Keratinocyte (primary cell): ENCODE results near the gene ENTPD5. TPM values are rescaled to one million over a fixed set of nuclear protein-coding genes. Genes with fewer than 3 reads are reported as not detected.

Source experiments
- DNase-seq: peaks from one replicate; pipeline ENCODE4 v3.0.0-alpha.2; 2011; ENCODE audit warnings: low read depth, missing footprints, low spot score
- FAIRE-seq: peaks from 2 replicates; lab custom pipeline; 2011; peaks lifted over from hg19 to GRCh38; lab: Jason Lieb, UNC
- H2AFZ ChIP-seq: 2 replicates; pipeline ENCODE4 v1.6.0; 2012; ENCODE audit warnings: low read length, control low read depth, inconsistent platforms; ENCODE audit not compliant: control insufficient read depth
- H3K27ac ChIP-seq: 2 replicates; pipeline ENCODE4 v1.5.1; 2011; ENCODE audit warnings: low read length; ENCODE audit not compliant: control insufficient read depth, insufficient read depth
- H3K27me3 ChIP-seq: 3 replicates; pipeline ENCODE4 v1.6.0; 2011; ENCODE audit warnings: low read length; ENCODE audit not compliant: control insufficient read depth, insufficient read depth; ENCODE audit errors: extremely low read depth
- H3K36me3 ChIP-seq, 2 experiments: 2 replicates in 1 of 2; 3 replicates in 1 of 2; pipeline ENCODE4 v1.5.1; 2011; ENCODE audit warnings: low read length in 2 of 2, mild to moderate bottlenecking in 1 of 2; ENCODE audit not compliant: control insufficient read depth in 2 of 2, insufficient read depth in 2 of 2; ENCODE audit errors: extremely low read depth in 1 of 2
- H3K4me1 ChIP-seq: 3 replicates; pipeline ENCODE4 v1.5.1; 2011; ENCODE audit warnings: low read length; ENCODE audit not compliant: control insufficient read depth, insufficient read depth; ENCODE audit errors: extremely low read depth
- H3K4me2 ChIP-seq: 3 replicates; pipeline ENCODE4 v1.6.0; 2011; ENCODE audit warnings: low read depth, low read length; ENCODE audit not compliant: control insufficient read depth, insufficient read depth; ENCODE audit errors: extremely low read depth
- H3K4me3 ChIP-seq, 3 experiments: fragments of 200-600 bp in 1 of 3; sonication (generic) in 1 of 3; 2 replicates in 2 of 3; 3 replicates in 1 of 3; pipeline ENCODE4 v1.5.1; 2011 to 2016; ENCODE audit warnings: low read length in 3 of 3, mild to moderate bottlenecking in 3 of 3, control low read depth in 2 of 3, inconsistent platforms in 1 of 3, low read depth in 1 of 3, mixed read lengths in 1 of 3, mixed run types in 1 of 3, moderate library complexity in 1 of 3; ENCODE audit not compliant: control insufficient read depth in 2 of 3, insufficient read depth in 2 of 3; ENCODE audit errors: extremely low read depth in 1 of 3
- H3K79me2 ChIP-seq: 2 replicates; pipeline ENCODE4 v1.6.0; 2012; ENCODE audit warnings: low read length; ENCODE audit not compliant: control insufficient read depth, insufficient read depth
- H3K9ac ChIP-seq: 3 replicates; pipeline ENCODE4 v1.6.0; 2011; ENCODE audit warnings: low read length; ENCODE audit not compliant: control insufficient read depth, insufficient read depth; ENCODE audit errors: extremely low read depth
- H3K9me1 ChIP-seq: 3 replicates; pipeline ENCODE4 v1.6.0; 2011; ENCODE audit warnings: low read length; ENCODE audit not compliant: control insufficient read depth, insufficient read depth; ENCODE audit errors: extremely low read depth
- H3K9me3 ChIP-seq: 2 replicates; pipeline ENCODE4 v1.5.1; 2012; ENCODE audit warnings: low read depth, low read length; ENCODE audit not compliant: control insufficient read depth
- H4K20me1 ChIP-seq: 3 replicates; pipeline ENCODE4 v1.6.0; 2011; ENCODE audit warnings: low read length; ENCODE audit not compliant: control insufficient read depth, insufficient read depth; ENCODE audit errors: extremely low read depth
- EZH2 ChIP-seq: IDR thresholded peaks from one replicate; pipeline ENCODE4 v1.6.1; 2012; ENCODE audit warnings: inconsistent platforms, mild to moderate bottlenecking, low read length, moderate library complexity
- dilution Hi-C: fragments of 300-500 bp; cut with MboI; formaldehyde crosslinking; loops from one replicate; pipeline ENCODE4 v1.7.0; 2020; ENCODE audit warnings: low sequenced_read_pairs; ENCODE audit not compliant: extremely low pct_ligation_motif_present
- polyA plus RNA-seq, 5 experiments: library from polyadenylated mRNA; depleted of rRNA in 3 of 5; stranded (reverse) in 3 of 5; stranded (forward) in 1 of 5; unstranded in 1 of 5; fragments of >200 nt; gene quantifications; 1 replicate in 1 of 5; 2 replicates in 3 of 5; 3 replicates in 1 of 5; pipeline versions ENCODE4 v1.2.1 to v1.2.3, GENCODE V29; 2011 to 2012; ENCODE audit warnings: missing spikeins in 2 of 5, low read depth in 1 of 5, low replicate concordance in 1 of 5
- TF ChIP-seq, protein P1 (sequence below), 3 experiments: IDR thresholded peaks in 1 of 3; conservative IDR thresholded peaks in 1 of 3; optimal IDR thresholded peaks in 1 of 3; 2 replicates in 2 of 3; 3 replicates in 1 of 3; pipeline versions ENCODE3 to v1.5.1; 2011; ENCODE audit warnings: low read length in 3 of 3, mild to moderate bottlenecking in 3 of 3, moderate library complexity in 2 of 3, control low read depth in 1 of 3, inconsistent platforms in 1 of 3; ENCODE audit not compliant: insufficient read depth in 2 of 3; ENCODE audit errors: extremely low read depth in 1 of 3

ENTPD5 gene
- polyA plus RNA-seq, 1 donor (not counting 4 experiments of a cell fraction or from before 2014, with no cell fraction given): 10.5 TPM

- Histone ChIP-seq H3K79me2 (no peaks in the 10 kb centered on the region), H3K9me1 (no peaks in the 10 kb centered on the region), H3K4me3 (no peak overlapping the region), H2AFZ (no peak overlapping the region), H3K4me2 (no peak overlapping the region), H3K27ac (no peak overlapping the region), H3K4me1 (no peaks in the 10 kb centered on the region), H4K20me1 (no peaks in the 10 kb centered on the region), H3K36me3 (peaks cover 7 to 10% of the 10 kb centered on the region in 2 experiments), H3K9ac (no peak overlapping the region), H3K27me3 (no peaks in the 10 kb centered on the region), H3K9me3 (no peaks in the 10 kb centered on the region)
- TF ChIP-seq, protein P1, sequence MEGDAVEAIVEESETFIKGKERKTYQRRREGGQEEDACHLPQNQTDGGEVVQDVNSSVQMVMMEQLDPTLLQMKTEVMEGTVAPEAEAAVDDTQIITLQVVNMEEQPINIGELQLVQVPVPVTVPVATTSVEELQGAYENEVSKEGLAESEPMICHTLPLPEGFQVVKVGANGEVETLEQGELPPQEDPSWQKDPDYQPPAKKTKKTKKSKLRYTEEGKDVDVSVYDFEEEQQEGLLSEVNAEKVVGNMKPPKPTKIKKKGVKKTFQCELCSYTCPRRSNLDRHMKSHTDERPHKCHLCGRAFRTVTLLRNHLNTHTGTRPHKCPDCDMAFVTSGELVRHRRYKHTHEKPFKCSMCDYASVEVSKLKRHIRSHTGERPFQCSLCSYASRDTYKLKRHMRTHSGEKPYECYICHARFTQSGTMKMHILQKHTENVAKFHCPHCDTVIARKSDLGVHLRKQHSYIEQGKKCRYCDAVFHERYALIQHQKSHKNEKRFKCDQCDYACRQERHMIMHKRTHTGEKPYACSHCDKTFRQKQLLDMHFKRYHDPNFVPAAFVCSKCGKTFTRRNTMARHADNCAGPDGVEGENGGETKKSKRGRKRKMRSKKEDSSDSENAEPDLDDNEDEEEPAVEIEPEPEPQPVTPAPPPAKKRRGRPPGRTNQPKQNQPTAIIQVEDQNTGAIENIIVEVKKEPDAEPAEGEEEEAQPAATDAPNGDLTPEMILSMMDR (optimal IDR thresholded peaks at IDR 0.05 in 1 of 3, IDR thresholded peaks at IDR 0.05 in 1 of 3, conservative IDR thresholded peaks at IDR 0.05 in 1 of 3; ENCODE audit: extremely low read depth in 1 of 3, insufficient read depth in 2 of 3, low read length in 3 of 3): no peak
- TF ChIP-seq EZH2: no peak
- no peak for DNase-seq
- dilution Hi-C loops: no loop called here
- no peak for FAIRE-seq
These were observed 41.2 kb downstream of the ENTPD5 start for GRCh38 chr14:73977896-73978295.

DNA sequence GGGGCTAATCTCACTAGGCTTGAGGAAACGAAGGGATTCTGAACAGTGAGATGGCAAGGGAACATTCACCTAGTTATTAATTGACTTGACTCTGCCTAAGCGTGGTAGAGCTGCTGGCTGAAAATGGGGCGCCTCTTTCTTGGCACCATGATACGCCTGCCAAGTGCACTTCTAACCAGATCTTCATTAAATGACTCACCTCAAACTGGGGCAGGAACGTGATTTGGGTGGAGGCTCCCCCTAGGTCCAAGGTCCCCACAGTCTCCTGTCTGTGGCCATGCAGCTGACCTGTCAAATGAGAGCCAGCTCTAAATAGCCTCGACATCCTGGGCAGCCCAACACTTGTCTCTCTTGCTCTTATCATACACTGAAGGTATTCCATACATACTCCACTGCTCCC, 43.0 kb downstream of the ENTPD5 start:
- Histone ChIP-seq H3K9me1 (no peaks in the 10 kb centered on the region), H3K27me3 (no peaks in the 10 kb centered on the region), H3K9ac (no peak overlapping the region), H3K4me3 (no peak overlapping the region), H3K9me3 (no peaks in the 10 kb centered on the region), H3K36me3 (peaks cover 10 to 11% of the 10 kb centered on the region in 2 experiments), H3K27ac (no peak overlapping the region), H3K4me2 (no peak overlapping the region), H3K79me2 (no peaks in the 10 kb centered on the region), H3K4me1 (no peaks in the 10 kb centered on the region), H4K20me1 (no peaks in the 10 kb centered on the region), H2AFZ (no peak overlapping the region)
- FAIRE-seq: no peak
- no peak for TF ChIP-seq EZH2
- TF ChIP-seq, protein P1 (optimal IDR thresholded peaks at IDR 0.05 in 1 of 3, IDR thresholded peaks at IDR 0.05 in 1 of 3, conservative IDR thresholded peaks at IDR 0.05 in 1 of 3; ENCODE audit: extremely low read depth in 1 of 3, insufficient read depth in 2 of 3, low read length in 3 of 3): no peak
- dilution Hi-C loops: no loop called here
- DNase-seq: no peak
